Spinal cord (tissue), 10 donors: ENCODE measurements around the gene CCDC106. TPM values are rescaled to one million over a fixed set of nuclear protein-coding genes. Genes with fewer than 3 reads are reported as not detected.

Experiments used
- DNase-seq, 6 donors: peaks; one replicate each; pipeline versions ENCODE4 v3.0.0 to v3.0.0-alpha.2; 2013 to 2015; ENCODE audit warnings: low spot score in 6 of 6, low read depth in 4 of 6
- H3K27ac ChIP-seq: one replicate; pipeline ENCODE4 v1.5.1; 2013; ENCODE audit warnings: low read depth, low read length, control low read depth
- H3K27me3 ChIP-seq: one replicate; pipeline ENCODE4 v1.6.1; 2013; ENCODE audit warnings: low read length; ENCODE audit not compliant: control insufficient read depth, insufficient read depth
- H3K36me3 ChIP-seq: one replicate; pipeline ENCODE4 v1.6.1; 2013; ENCODE audit warnings: low read length; ENCODE audit not compliant: control insufficient read depth, insufficient read depth
- H3K4me1 ChIP-seq: one replicate; pipeline ENCODE4 v1.6.1; 2013; ENCODE audit warnings: low read length; ENCODE audit not compliant: control insufficient read depth, insufficient read depth
- H3K4me3 ChIP-seq: one replicate; pipeline ENCODE4 v1.5.1; 2013; ENCODE audit warnings: low read depth, low read length, control low read depth
- H3K9me3 ChIP-seq: one replicate; pipeline ENCODE4 v1.6.1; 2013; ENCODE audit warnings: low read length; ENCODE audit not compliant: control insufficient read depth, insufficient read depth
- WGBS: methylation state at CpG from one replicate; pipeline ENCODE4 v1.1.5; 2013; ENCODE audit warnings: missing lambda C conversion rate; ENCODE audit not compliant: insufficient coverage; 5-methylcytosine and 5-hydroxymethylcytosine counted together
- polyA plus RNA-seq, 2 donors: library from polyadenylated mRNA; unstranded; fragments of 120-200 nt; gene quantifications; one replicate each; pipeline ENCODE4 v1.2.1, GENCODE V29; 2013; ENCODE audit not compliant: insufficient read length in 2 of 2
- total RNA-seq, 2 donors: library from RNA; depleted of rRNA in 1 of 2; stranded (reverse); fragments of 120-200 nt in 1 of 2; fragments of >200 nt in 1 of 2; gene quantifications; one replicate each; pipeline versions ENCODE4 v1.2.3 to v1.2.4, GENCODE V29; 2013 to 2014
- donor health status: healthy.

Gene CCDC106
- total and polyA plus RNA-seq, 4 donors, result 13.4 to 57.6 (median 35.5) TPM

- WGBS, result 96% methylated on average over 63 of the region's 75 CpGs
- Histone ChIP-seq H3K27ac (no peak overlapping the region), H3K9me3 (no peaks in the 10 kb centered on the region), H3K4me3 (no peak overlapping the region), H3K27me3 (no peaks in the 10 kb centered on the region), H3K4me1 (no peaks in the 10 kb centered on the region), H3K36me3 (peaks cover 63% of the 10 kb centered on the region)
- DNase-seq, result no peak
These were observed 33.9 kb upstream of the CCDC106 start for GRCh38 chr19:55613930-55614710.

- Histone ChIP-seq H3K4me3 (no peak overlapping the region), H3K27me3 (no peaks in the 10 kb centered on the region)
- 98% methylated on average over 83 of the region's 98 CpGs for WGBS
These were observed 33.1 kb upstream of the CCDC106 start for GRCh38 chr19:55614711-55615542.

DNA sequence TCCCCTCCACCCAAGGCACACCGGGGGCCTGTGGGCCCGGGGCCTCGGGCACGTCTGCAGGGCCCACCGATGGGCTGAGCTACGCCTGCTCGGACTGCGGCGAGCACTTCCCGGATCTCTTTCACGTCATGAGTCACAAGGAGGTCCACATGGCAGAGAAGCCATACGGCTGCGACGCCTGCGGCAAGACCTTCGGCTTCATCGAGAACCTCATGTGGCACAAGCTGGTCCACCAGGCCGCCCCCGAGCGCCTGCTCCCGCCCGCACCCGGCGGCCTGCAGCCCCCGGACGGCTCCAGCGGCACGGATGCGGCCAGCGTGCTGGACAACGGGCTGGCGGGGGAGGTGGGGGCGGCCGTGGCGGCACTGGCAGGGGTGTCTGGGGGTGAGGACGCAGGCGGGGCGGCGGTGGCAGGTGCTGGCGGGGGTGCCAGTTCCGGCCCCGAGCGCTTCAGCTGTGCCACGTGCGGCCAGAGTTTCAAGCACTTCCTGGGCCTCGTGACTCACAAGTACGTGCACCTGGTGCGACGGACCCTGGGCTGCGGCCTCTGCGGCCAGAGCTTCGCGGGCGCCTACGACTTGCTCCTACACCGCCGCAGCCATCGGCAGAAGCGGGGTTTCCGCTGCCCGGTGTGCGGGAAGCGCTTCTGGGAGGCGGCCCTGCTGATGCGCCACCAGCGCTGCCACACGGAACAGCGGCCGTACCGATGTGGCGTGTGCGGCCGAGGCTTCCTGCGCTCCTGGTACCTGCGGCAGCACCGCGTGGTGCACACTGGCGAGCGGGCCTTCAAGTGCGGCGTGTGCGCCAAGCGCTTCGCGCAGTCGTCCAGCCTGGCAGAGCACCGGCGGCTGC is 32.2 kb upstream of the CCDC106 start:
- no peak for DNase-seq
- Histone ChIP-seq H3K36me3 (peaks cover 66% of the 10 kb centered on the region), H3K4me3 (no peak overlapping the region), H3K4me1 (no peaks in the 10 kb centered on the region), H3K9me3 (no peaks in the 10 kb centered on the region), H3K27ac (no peak overlapping the region), H3K27me3 (no peaks in the 10 kb centered on the region)
- 97% methylated on average over 81 of the region's 88 CpGs for WGBS

More at GRCh38 chr19:55614711-55615542, 33.1 kb upstream of the CCDC106 start:
- Histone ChIP-seq H3K9me3 (no peaks in the 10 kb centered on the region), H3K4me1 (no peaks in the 10 kb centered on the region), H3K27ac (no peak overlapping the region), H3K36me3 (peaks cover 63% of the 10 kb centered on the region)
- DNase-seq, result no peak

GRCh38 chr19:55616395-55616875 is 31.6 kb upstream of the CCDC106 start:
- no peaks in the 10 kb centered on the region for H3K27me3 ChIP-seq
- H3K36me3 ChIP-seq, result peaks cover 72% of the 10 kb centered on the region
- DNase-seq, result no peak
- no peaks in the 10 kb centered on the region for H3K9me3 ChIP-seq
- H3K4me1 ChIP-seq, result no peaks in the 10 kb centered on the region
- no peak overlapping the region for H3K27ac ChIP-seq
- H3K4me3 ChIP-seq, result no peak overlapping the region
- 96% methylated on average over 38 of the region's 38 CpGs for WGBS

GRCh38 chr19:55617426-55617825 is 30.6 kb upstream of the CCDC106 start:
- no peak for DNase-seq
- H3K36me3 ChIP-seq, result peaks cover 77% of the 10 kb centered on the region

GRCh38 chr19:55618426-55618825 is 29.6 kb upstream of the CCDC106 start:
- Histone ChIP-seq H3K36me3 (peaks cover 73% of the 10 kb centered on the region), H3K27ac (no peak overlapping the region), H3K4me3 (no peak overlapping the region), H3K27me3 (no peaks in the 10 kb centered on the region), H3K4me1 (no peaks in the 10 kb centered on the region), H3K9me3 (no peaks in the 10 kb centered on the region)
- no peak for DNase-seq
- 87% methylated on average over 2 of the region's 7 CpGs for WGBS

More at GRCh38 chr19:55617426-55617825, 30.6 kb upstream of the CCDC106 start:
- Histone ChIP-seq H3K4me3 (no peak overlapping the region), H3K4me1 (no peaks in the 10 kb centered on the region), H3K27me3 (no peaks in the 10 kb centered on the region), H3K9me3 (no peaks in the 10 kb centered on the region), H3K27ac (no peak overlapping the region)
- 77% methylated on average over 7 of the region's 8 CpGs for WGBS

- H3K27ac ChIP-seq, result no peak overlapping the region
- H3K36me3 ChIP-seq, result peaks cover 64% of the 10 kb centered on the region
- H3K9me3 ChIP-seq, result no peaks in the 10 kb centered on the region
- no peak for DNase-seq
- no peaks in the 10 kb centered on the region for H3K4me1 ChIP-seq
- 100% methylated on average over 2 of the region's 3 CpGs for WGBS
- H3K4me3 ChIP-seq, result no peak overlapping the region
- H3K27me3 ChIP-seq, result no peaks in the 10 kb centered on the region
These were observed 28.7 kb upstream of the CCDC106 start for GRCh38 chr19:55619286-55619685.

GRCh38 chr19:55620410-55621204 is 27.4 kb upstream of the CCDC106 start:
- no peak for DNase-seq
- H3K27ac ChIP-seq, result no peak overlapping the region
- no peak overlapping the region for H3K4me3 ChIP-seq
- peaks cover 5% of the 10 kb centered on the region for H3K4me1 ChIP-seq
- H3K9me3 ChIP-seq, result no peaks in the 10 kb centered on the region
- H3K36me3 ChIP-seq, result peaks cover 53% of the 10 kb centered on the region
- WGBS, result 94% methylated on average over 6 of the region's 12 CpGs
- no peaks in the 10 kb centered on the region for H3K27me3 ChIP-seq
